Left forelimb (tissue), 1 donor: ENCODE results near the gene OR12D1.

ENCODE experiments used
- DNase-seq: peaks from one replicate; pipeline ENCODE4 v3.0.0-alpha.2; 2018; ENCODE audit warnings: low spot score

OR12D1 gene

GRCh38 chr6:29465801-29466200 is 51.1 kb downstream of the OR12D1 start:
- DNase-seq = no peak

GRCh38 chr6:29466241-29466640 is 51.5 kb downstream of the OR12D1 start:
- no peak for DNase-seq
